Endometrial microvascular endothelial cells (primary cell): ENCODE results near the gene TEX50. TPM values are rescaled to one million over a fixed set of nuclear protein-coding genes. Genes with fewer than 3 reads are reported as not detected.
"Not testable (repeated sequence)": the region's sequence is repeated elsewhere in the genome, so short reads cannot be mapped to it uniquely, and the experiment has no call there.

Experiments used
- in situ Hi-C: cut with HindIII; loops from 2 replicates; pipeline ENCODE4 v1.10.0; 2017; ENCODE audit warnings: low sequenced_read_pairs, low pct_unique_long_range_greater_than_20kb; ENCODE audit errors: inconsistent ontology term
- total RNA-seq: library from RNA; depleted of rRNA; stranded (reverse); fragments of >200 nt; gene quantifications from one replicate; pipeline ENCODE4 v1.2.3, GENCODE V29; 2015; ENCODE audit errors: inconsistent ontology term

TEX50 gene
- total RNA-seq, 1 donor from 2014 or later: not detected

DNA sequence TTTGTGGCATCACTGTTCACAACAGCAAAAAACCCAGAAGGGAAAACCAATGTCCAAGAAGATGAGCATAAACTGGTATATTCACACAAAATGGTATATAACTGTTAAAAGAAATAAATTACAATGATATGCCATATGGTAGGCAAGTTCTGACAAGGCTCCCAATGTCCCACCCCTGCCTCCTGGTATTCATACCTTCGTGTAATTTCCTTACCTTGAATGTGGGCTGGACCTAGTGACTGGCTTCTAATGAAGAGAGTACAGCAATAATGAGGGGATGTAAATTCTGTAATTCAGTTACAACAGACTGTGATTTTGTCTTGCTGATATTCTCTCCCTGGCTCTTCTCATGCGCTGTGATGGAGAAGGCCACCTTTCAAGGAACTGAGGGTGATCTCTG, 25.2 kb downstream of the TEX50 start:
- in situ Hi-C loops: no loop called here

DNA sequence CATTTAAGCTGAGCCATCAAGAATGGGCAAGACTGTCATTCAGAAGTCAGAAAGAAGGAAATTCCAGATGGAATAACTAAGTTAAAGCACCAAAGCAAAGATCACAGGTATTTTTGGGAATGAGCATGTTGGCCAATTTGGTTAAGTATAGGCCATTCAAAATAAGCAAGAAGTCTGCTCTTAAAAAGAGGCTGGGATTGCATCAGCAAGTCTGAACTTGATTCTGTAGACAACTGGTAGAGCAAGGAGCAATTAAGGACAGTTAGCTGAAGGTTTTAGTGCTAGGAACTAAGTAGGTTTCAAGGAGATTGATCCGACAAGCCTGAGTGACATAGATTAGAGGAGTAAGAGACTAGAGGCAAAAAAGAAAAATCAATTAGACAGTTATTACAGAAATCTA, 26.1 kb downstream of the TEX50 start:
- in situ Hi-C loops: no loop called here

GRCh38 chr1:173661763-173662162, 26.6 kb downstream of the TEX50 start:
- in situ Hi-C loops: no loop called here

DNA sequence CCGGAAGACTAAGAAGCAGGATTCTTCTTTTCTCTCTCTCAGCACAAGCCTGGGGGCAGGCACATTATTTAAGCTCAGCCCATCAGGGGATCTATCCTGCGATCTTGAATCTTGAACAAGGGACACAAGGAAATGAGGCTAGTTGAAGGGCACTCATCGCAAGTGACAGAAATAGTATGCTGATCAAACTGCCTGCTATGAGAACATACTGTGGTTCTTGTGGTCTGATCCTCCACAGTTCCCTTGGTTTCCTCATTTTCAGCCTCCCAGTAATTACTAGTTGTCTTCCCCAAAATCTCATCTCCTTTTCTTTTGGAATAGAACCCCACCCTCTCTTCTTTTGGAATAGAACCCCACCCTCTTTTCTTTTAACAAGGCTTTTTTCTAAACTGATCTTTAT, 28.0 kb downstream of the TEX50 start:
- in situ Hi-C loops: no loop called here

DNA sequence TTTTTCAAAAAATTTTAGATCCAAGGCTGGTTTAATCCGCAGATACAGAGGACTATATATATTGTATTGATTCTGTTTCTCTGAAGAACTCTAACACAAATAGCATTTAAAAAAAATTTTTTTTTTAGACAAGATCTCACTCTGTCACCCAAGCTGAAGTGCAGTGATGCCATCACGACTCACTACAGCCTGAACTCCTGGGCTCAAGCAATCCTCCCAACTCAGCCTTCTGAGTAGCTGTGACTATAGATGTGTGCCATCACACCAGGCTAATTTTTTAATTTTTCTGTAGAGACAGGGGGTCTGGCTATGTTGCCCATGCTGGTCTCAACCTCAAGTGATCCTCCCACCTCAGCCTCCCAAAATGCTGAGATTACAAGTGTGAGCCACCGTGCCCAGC, 31.5 kb downstream of the TEX50 start:
- in situ Hi-C loops: no loop called here

DNA sequence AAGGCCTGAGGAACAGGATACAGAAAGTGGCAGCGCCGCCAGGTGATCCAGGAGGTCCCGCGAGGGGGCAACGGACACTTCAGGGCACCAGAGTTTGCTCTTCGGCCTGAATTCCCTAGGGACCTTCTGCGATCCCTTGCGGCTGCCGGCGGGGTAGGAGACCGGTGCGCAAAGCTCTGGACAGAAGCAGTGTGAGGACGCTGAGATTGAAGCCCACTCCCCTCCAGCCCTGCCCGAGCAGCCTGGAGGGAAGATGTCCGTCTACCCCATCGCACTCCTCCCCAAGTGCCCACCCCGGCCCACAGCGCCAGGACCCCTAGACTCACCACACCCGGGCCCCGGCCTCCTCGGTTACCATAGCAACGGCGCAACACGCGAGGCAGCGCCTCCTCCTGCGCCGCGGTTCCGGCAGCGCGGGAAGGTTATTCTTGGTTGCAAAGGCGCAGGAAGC, 34.4 kb downstream of the TEX50 start, which contains the start of gene ANKRD45:
Gene ANKRD45 (minus strand): TSS at position 361 of the 451 bp plus-strand sequence. CDS start 10,433 bp downstream, outside the sequence.
- in situ Hi-C loops: no loop called here

- in situ Hi-C loops: not testable (repeated sequence)
These were observed 39.4 kb downstream of the TEX50 start for GRCh38 chr1:173674496-173674895.

DNA sequence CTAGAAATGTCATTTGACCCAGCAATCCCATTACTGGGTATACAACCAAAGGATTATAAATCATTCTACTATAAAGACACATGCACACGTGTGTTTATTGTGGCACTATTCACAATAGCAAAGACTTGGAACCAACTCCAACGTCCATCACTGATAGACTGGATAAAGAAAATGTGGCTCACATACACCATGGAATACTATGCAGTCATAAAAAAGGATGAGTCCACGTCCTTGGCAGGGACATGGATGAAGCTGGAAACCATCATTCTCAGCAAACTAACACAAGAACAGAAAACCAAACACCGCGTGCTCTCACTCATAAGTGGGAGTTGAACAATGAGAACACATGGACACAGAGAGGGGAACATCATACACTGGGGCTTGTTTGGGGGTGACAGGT, 45.0 kb downstream of the TEX50 start:
- in situ Hi-C loops: not testable (repeated sequence)

- in situ Hi-C loops: no loop called here
These were observed 47.0 kb downstream of the TEX50 start for GRCh38 chr1:173682184-173682583.

GRCh38 chr1:173683838-173684237, 48.7 kb downstream of the TEX50 start:
- in situ Hi-C loops: not testable (repeated sequence)

GRCh38 chr1:173685121-173685520, 50.0 kb downstream of the TEX50 start:
- in situ Hi-C loops: not testable (repeated sequence)

Other genes starting within 250 kb of the TEX50 start
- gene PRDX6, start 158.0 kb upstream of the TEX50 start, total RNA-seq: 289 TPM
- not detected for gene SLC9C2, start 32.3 kb upstream of the TEX50 start, total RNA-seq
- gene ANKRD45, start 34.5 kb downstream of the TEX50 start, total RNA-seq: not detected
- gene KLHL20, start 79.6 kb downstream of the TEX50 start, total RNA-seq: 18.2 TPM
- gene DARS2, start 189.3 kb downstream of the TEX50 start, total RNA-seq: 37.4 TPM
- gene CENPL, start 189.5 kb downstream of the TEX50 start, total RNA-seq: 19.7 TPM
- gene GAS5, start 232.7 kb downstream of the TEX50 start, total RNA-seq: 283 TPM
- 1.7 TPM for gene ZBTB37, start 233.0 kb downstream of the TEX50 start, total RNA-seq